ENCODE results near the gene VWA8.

DNA sequence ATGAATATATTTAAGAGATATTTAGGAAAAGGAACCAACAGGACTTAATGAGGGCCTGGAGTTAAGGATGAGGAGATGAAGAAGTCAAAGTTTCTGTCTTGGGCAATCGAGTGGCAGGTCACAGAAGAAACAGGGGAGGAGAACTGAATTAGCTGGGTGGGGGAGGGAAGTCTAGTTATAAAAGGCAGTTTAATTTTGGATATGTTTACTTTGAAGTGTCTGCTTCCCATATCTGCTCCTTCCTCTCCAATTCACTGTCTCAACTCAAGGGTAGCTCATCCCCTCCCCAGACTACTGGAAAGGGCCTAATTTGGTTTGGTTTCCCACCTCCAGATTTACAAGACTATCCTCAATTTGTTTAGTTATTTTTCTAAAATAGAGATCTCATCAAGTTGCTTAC, 195.9 kb downstream of the VWA8 start:
- no peak for TF ChIP-seq CREB1 (CRISPR knock-in tag; IDR thresholded peaks at IDR 0.05; ENCODE audit: low read depth)
- no peak for TF ChIP-seq POLR2AphosphoS5 (IDR thresholded peaks at IDR 0.05; ENCODE audit: low read depth)
- TF ChIP-seq, protein P1, sequence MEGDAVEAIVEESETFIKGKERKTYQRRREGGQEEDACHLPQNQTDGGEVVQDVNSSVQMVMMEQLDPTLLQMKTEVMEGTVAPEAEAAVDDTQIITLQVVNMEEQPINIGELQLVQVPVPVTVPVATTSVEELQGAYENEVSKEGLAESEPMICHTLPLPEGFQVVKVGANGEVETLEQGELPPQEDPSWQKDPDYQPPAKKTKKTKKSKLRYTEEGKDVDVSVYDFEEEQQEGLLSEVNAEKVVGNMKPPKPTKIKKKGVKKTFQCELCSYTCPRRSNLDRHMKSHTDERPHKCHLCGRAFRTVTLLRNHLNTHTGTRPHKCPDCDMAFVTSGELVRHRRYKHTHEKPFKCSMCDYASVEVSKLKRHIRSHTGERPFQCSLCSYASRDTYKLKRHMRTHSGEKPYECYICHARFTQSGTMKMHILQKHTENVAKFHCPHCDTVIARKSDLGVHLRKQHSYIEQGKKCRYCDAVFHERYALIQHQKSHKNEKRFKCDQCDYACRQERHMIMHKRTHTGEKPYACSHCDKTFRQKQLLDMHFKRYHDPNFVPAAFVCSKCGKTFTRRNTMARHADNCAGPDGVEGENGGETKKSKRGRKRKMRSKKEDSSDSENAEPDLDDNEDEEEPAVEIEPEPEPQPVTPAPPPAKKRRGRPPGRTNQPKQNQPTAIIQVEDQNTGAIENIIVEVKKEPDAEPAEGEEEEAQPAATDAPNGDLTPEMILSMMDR (conservative IDR thresholded peaks at IDR 0.05; ENCODE audit: low read depth in 2 of 2), result no peak
- TF ChIP-seq, protein P2, sequence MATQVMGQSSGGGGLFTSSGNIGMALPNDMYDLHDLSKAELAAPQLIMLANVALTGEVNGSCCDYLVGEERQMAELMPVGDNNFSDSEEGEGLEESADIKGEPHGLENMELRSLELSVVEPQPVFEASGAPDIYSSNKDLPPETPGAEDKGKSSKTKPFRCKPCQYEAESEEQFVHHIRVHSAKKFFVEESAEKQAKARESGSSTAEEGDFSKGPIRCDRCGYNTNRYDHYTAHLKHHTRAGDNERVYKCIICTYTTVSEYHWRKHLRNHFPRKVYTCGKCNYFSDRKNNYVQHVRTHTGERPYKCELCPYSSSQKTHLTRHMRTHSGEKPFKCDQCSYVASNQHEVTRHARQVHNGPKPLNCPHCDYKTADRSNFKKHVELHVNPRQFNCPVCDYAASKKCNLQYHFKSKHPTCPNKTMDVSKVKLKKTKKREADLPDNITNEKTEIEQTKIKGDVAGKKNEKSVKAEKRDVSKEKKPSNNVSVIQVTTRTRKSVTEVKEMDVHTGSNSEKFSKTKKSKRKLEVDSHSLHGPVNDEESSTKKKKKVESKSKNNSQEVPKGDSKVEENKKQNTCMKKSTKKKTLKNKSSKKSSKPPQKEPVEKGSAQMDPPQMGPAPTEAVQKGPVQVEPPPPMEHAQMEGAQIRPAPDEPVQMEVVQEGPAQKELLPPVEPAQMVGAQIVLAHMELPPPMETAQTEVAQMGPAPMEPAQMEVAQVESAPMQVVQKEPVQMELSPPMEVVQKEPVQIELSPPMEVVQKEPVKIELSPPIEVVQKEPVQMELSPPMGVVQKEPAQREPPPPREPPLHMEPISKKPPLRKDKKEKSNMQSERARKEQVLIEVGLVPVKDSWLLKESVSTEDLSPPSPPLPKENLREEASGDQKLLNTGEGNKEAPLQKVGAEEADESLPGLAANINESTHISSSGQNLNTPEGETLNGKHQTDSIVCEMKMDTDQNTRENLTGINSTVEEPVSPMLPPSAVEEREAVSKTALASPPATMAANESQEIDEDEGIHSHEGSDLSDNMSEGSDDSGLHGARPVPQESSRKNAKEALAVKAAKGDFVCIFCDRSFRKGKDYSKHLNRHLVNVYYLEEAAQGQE (IDR thresholded peaks at IDR 0.05; ENCODE audit: unreplicated experiment), result no peak
- no peak for TF ChIP-seq EZH2 (IDR thresholded peaks at IDR 0.05; ENCODE audit: low read depth, unreplicated experiment)
- no peak for TF ChIP-seq EZH2phosphoT487 (IDR thresholded peaks at IDR 0.05; ENCODE audit: unreplicated experiment)
- no peak for TF ChIP-seq ZNF331 (CRISPR knock-in tag; IDR thresholded peaks at IDR 0.05; ENCODE audit: low read depth)

Data from GM23338 (cell line).